Uterus (tissue), 4 donors: ENCODE measurements around the gene RIPK1. TPM values are rescaled to one million over a fixed set of nuclear protein-coding genes. Genes with fewer than 3 reads are reported as not detected.

ENCODE experiments used
- DNase-seq, 2 donors: peaks; one replicate each; pipeline ENCODE4 v3.0.0-alpha.2; 2019 to 2020
- H3K27ac ChIP-seq, 2 donors: fragments of 200-600 bp; sonication (generic); 1 replicate in 1 of 2; 2 replicates in 1 of 2; pipeline ENCODE4 v1.5.1; 2016 to 2018
- H3K27me3 ChIP-seq, 2 donors: fragments of 200-600 bp; sonication (generic); one replicate each; pipeline ENCODE4 v1.5.1; 2018 to 2019; ENCODE audit warnings: control low read depth in 1 of 2
- H3K36me3 ChIP-seq, 2 donors: fragments of 200-600 bp; sonication (generic); one replicate each; pipeline ENCODE4 v1.5.1; 2019; ENCODE audit warnings: control low read depth in 1 of 2
- H3K4me1 ChIP-seq, 2 donors: fragments of 200-600 bp; sonication (generic); one replicate each; pipeline ENCODE4 v1.5.1; 2018 to 2019; ENCODE audit warnings: control low read depth in 1 of 2
- H3K4me3 ChIP-seq, 2 donors: fragments of 200-600 bp; sonication (generic); 1 replicate in 1 of 2; 2 replicates in 1 of 2; pipeline ENCODE4 v1.5.1; 2018 to 2019; ENCODE audit warnings: mild to moderate bottlenecking in 1 of 2
- H3K9me3 ChIP-seq, 2 donors: fragments of 200-600 bp; sonication (generic); one replicate each; pipeline ENCODE4 v1.5.1; 2019; ENCODE audit warnings: control low read depth in 1 of 2
- CTCF ChIP-seq, 4 experiments: fragments of 200-600 bp in 2 of 4; fragments of 450-650 bp in 2 of 4; sonication (generic) in 2 of 4; IDR thresholded peaks; one replicate each; pipeline ENCODE4 v1.5.1; 2016 to 2019; ENCODE audit warnings: antibody characterized with exemption in 4 of 4, mild to moderate bottlenecking in 2 of 4, moderate library complexity in 1 of 4
- POLR2A ChIP-seq, 2 donors: fragments of 450-650 bp; IDR thresholded peaks; one replicate each; pipeline ENCODE4 v1.6.1; 2016; ENCODE audit warnings: antibody characterized with exemption in 2 of 2, mild to moderate bottlenecking in 1 of 2, moderate library complexity in 1 of 2
- intact Hi-C: fragments of 100-400 bp; cut with DNase I; formaldehyde crosslinking; loops from one replicate; pipeline ENCODE4 v1.15.1; 2023; ENCODE audit warnings: low total_unique reads
- total RNA-seq, 4 donors: library from RNA; depleted of rRNA in 3 of 4; stranded (reverse); fragments of >200 nt in 3 of 4; gene quantifications; one replicate each; pipeline versions ENCODE4 v1.1.0 to v1.2.4, GENCODE V29; 2014 to 2023
- donor health status: DM: yes; HTN: yes; CAD: no.

Gene RIPK1
- total RNA-seq, 4 donors from 2014 or later, result 11.5 to 35.0 (median 30.1) TPM

GRCh38 chr6:3138341-3138740, 70.0 kb downstream of the RIPK1 start:
- intact Hi-C loops, result no loop called here
- Histone ChIP-seq H3K4me1 (no peaks in the 10 kb centered on the region), H3K36me3 (no peaks in the 10 kb centered on the region), H3K27ac (no peak overlapping the region), H3K9me3 (no peaks in the 10 kb centered on the region), H3K4me3 (no peak overlapping the region), H3K27me3 (no peaks in the 10 kb centered on the region)
- no peak for TF ChIP-seq CTCF (IDR thresholded peaks at IDR 0.05)
- TF ChIP-seq POLR2A (IDR thresholded peaks at IDR 0.05), result no peak
- DNase-seq, result no peak

GRCh38 chr6:3139090-3139903, 71.0 kb downstream of the RIPK1 start:
- Histone ChIP-seq H3K36me3 (no peaks in the 10 kb centered on the region), H3K27ac (no peak overlapping the region), H3K4me3 (no peak overlapping the region), H3K9me3 (no peaks in the 10 kb centered on the region), H3K27me3 (no peaks in the 10 kb centered on the region), H3K4me1 (no peaks in the 10 kb centered on the region)
- DNase-seq, result peak; percentile 39 to 40
- TF ChIP-seq CTCF (IDR thresholded peaks at IDR 0.05), result no peak
- TF ChIP-seq POLR2A (IDR thresholded peaks at IDR 0.05), result no peak
- intact Hi-C loops, result no loop called here

GRCh38 chr6:3140201-3140600, 71.9 kb downstream of the RIPK1 start:
- no peaks in the 10 kb centered on the region for H3K9me3 ChIP-seq
- no peaks in the 10 kb centered on the region for H3K4me1 ChIP-seq
- intact Hi-C loops, result no loop called here
- no peak overlapping the region for H3K4me3 ChIP-seq
- H3K27ac ChIP-seq, result no peak overlapping the region
- no peak for DNase-seq
- TF ChIP-seq CTCF (IDR thresholded peaks at IDR 0.05) (no peak), POLR2A (IDR thresholded peaks at IDR 0.05) (no peak)
- no peaks in the 10 kb centered on the region for H3K36me3 ChIP-seq
- no peaks in the 10 kb centered on the region for H3K27me3 ChIP-seq

- no peaks in the 10 kb centered on the region for H3K4me1 ChIP-seq
- intact Hi-C loops, result no loop called here
- TF ChIP-seq CTCF (IDR thresholded peaks at IDR 0.05) (no peak), POLR2A (IDR thresholded peaks at IDR 0.05) (no peak)
- H3K4me3 ChIP-seq, result no peak overlapping the region
- no peak overlapping the region for H3K27ac ChIP-seq
- H3K36me3 ChIP-seq, result no peaks in the 10 kb centered on the region
- no peaks in the 10 kb centered on the region for H3K9me3 ChIP-seq
- H3K27me3 ChIP-seq, result no peaks in the 10 kb centered on the region
- no peak for DNase-seq
Observed at GRCh38 chr6:3142536-3142935, 74.2 kb downstream of the RIPK1 start.

GRCh38 chr6:3143158-3143557, 74.9 kb downstream of the RIPK1 start:
- H3K4me1 ChIP-seq, result no peaks in the 10 kb centered on the region
- intact Hi-C loops, result no loop called here
- H3K4me3 ChIP-seq, result no peak overlapping the region
- TF ChIP-seq CTCF (IDR thresholded peaks at IDR 0.05) (no peak), POLR2A (IDR thresholded peaks at IDR 0.05) (no peak)
- no peak overlapping the region for H3K27ac ChIP-seq
- H3K36me3 ChIP-seq, result no peaks in the 10 kb centered on the region
- no peaks in the 10 kb centered on the region for H3K27me3 ChIP-seq
- DNase-seq, result no peak
- no peaks in the 10 kb centered on the region for H3K9me3 ChIP-seq
